ENCODE data around the gene DIAPH1.

The DIAPH1 gene

GRCh38 chr5:141633871-141634561 is 15.2 kb upstream of the DIAPH1 start:
- Histone ChIP-seq H3K79me2 (ENCODE audit: control insufficient read depth, low read length) (peaks cover 75% of the 10 kb centered on the region), H3F3A (ENCODE audit: control insufficient read depth, insufficient read depth) (peaks cover 5% of the 10 kb centered on the region), H3K27ac (ENCODE audit: low read depth, low read length) (no peak overlapping the region), H4K20me1 (ENCODE audit: control insufficient read depth, insufficient read depth, low read depth, low read length) (peaks cover 21% of the 10 kb centered on the region; the same call in 1 of the 2 replicates), H3K27me3 (ENCODE audit: control insufficient read depth, low read length) (no peaks in the 10 kb centered on the region), H3K36me3 (ENCODE audit: control insufficient read depth, low read length) (peaks cover 71% of the 10 kb centered on the region), H3K4me3 (ENCODE audit: low read length) (no peak overlapping the region), H3K9me2 (replicated peaks; ENCODE audit: control insufficient read depth, low read length) (no peaks in the 10 kb centered on the region), H3K4me2 (ENCODE audit: low read length) (peak overlapping the region; percentile 74), H3K4me1 (ENCODE audit: control insufficient read depth, low read length) (peaks cover 36% of the 10 kb centered on the region), H3K9me3 (ENCODE audit: control insufficient read depth, insufficient read depth, low read length) (no peaks in the 10 kb centered on the region)
- TF ChIP-seq CTCF (IDR thresholded peaks at IDR 0.05; ENCODE audit: low read depth, low read length, poor library complexity, severe bottlenecking) (no peak), EZH2phosphoT487 (IDR thresholded peaks at IDR 0.05; ENCODE audit: borderline replicate concordance, low read length) (no peak)

- no peak overlapping the region for H3K27ac ChIP-seq (ENCODE audit: low read depth, low read length)
- H3K27me3 ChIP-seq (ENCODE audit: control insufficient read depth, low read length), result no peaks in the 10 kb centered on the region
- no peaks in the 10 kb centered on the region for H3F3A ChIP-seq (ENCODE audit: control insufficient read depth, insufficient read depth)
- H3K79me2 ChIP-seq (ENCODE audit: control insufficient read depth, low read length), result peaks cover 62% of the 10 kb centered on the region
- no peak overlapping the region for H3K4me2 ChIP-seq (ENCODE audit: low read length)
- H3K36me3 ChIP-seq (ENCODE audit: control insufficient read depth, low read length), result peaks cover 75% of the 10 kb centered on the region
- H3K9me2 ChIP-seq (replicated peaks; ENCODE audit: control insufficient read depth, low read length), result no peaks in the 10 kb centered on the region
- no peak overlapping the region for H3K4me3 ChIP-seq (ENCODE audit: low read length)
- no peak for TF ChIP-seq EZH2phosphoT487 (IDR thresholded peaks at IDR 0.05; ENCODE audit: borderline replicate concordance, low read length)
- no peak for TF ChIP-seq CTCF (IDR thresholded peaks at IDR 0.05; ENCODE audit: low read depth, low read length, poor library complexity, severe bottlenecking)
- no peaks in the 10 kb centered on the region for H3K9me3 ChIP-seq (ENCODE audit: control insufficient read depth, insufficient read depth, low read length)
- H3K4me1 ChIP-seq (ENCODE audit: control insufficient read depth, low read length), result peaks cover 23% of the 10 kb centered on the region
- peaks cover 21% of the 10 kb centered on the region; the same call in 1 of the 2 replicates for H4K20me1 ChIP-seq (ENCODE audit: control insufficient read depth, insufficient read depth, low read depth, low read length)
These were observed 13.8 kb upstream of the DIAPH1 start for GRCh38 chr5:141632650-141633049.

- H3K27ac ChIP-seq (ENCODE audit: low read depth, low read length), result no peak overlapping the region
- H4K20me1 ChIP-seq (ENCODE audit: control insufficient read depth, insufficient read depth, low read depth, low read length), result peaks cover 14% of the 10 kb centered on the region; the same call in 1 of the 2 replicates
- no peaks in the 10 kb centered on the region for H3K9me2 ChIP-seq (replicated peaks; ENCODE audit: control insufficient read depth, low read length)
- H3K36me3 ChIP-seq (ENCODE audit: control insufficient read depth, low read length), result peaks cover 86% of the 10 kb centered on the region
- peaks cover 18% of the 10 kb centered on the region for H3K4me1 ChIP-seq (ENCODE audit: control insufficient read depth, low read length)
- H3K27me3 ChIP-seq (ENCODE audit: control insufficient read depth, low read length), result no peaks in the 10 kb centered on the region
- H3K9me3 ChIP-seq (ENCODE audit: control insufficient read depth, insufficient read depth, low read length), result no peaks in the 10 kb centered on the region
- no peaks in the 10 kb centered on the region for H3F3A ChIP-seq (ENCODE audit: control insufficient read depth, insufficient read depth)
- H3K4me2 ChIP-seq (ENCODE audit: low read length), result no peak overlapping the region
- H3K4me3 ChIP-seq (ENCODE audit: low read length), result no peak overlapping the region
- peaks cover 43% of the 10 kb centered on the region for H3K79me2 ChIP-seq (ENCODE audit: control insufficient read depth, low read length)
- TF ChIP-seq EZH2phosphoT487 (IDR thresholded peaks at IDR 0.05; ENCODE audit: borderline replicate concordance, low read length) (no peak), CTCF (IDR thresholded peaks at IDR 0.05; ENCODE audit: low read depth, low read length, poor library complexity, severe bottlenecking) (no peak)
These were observed 11.9 kb upstream of the DIAPH1 start for GRCh38 chr5:141630570-141631140.

All from DOHH2 (cell line).